ENCODE data around the gene CDH4.

CDH4 gene

DNA sequence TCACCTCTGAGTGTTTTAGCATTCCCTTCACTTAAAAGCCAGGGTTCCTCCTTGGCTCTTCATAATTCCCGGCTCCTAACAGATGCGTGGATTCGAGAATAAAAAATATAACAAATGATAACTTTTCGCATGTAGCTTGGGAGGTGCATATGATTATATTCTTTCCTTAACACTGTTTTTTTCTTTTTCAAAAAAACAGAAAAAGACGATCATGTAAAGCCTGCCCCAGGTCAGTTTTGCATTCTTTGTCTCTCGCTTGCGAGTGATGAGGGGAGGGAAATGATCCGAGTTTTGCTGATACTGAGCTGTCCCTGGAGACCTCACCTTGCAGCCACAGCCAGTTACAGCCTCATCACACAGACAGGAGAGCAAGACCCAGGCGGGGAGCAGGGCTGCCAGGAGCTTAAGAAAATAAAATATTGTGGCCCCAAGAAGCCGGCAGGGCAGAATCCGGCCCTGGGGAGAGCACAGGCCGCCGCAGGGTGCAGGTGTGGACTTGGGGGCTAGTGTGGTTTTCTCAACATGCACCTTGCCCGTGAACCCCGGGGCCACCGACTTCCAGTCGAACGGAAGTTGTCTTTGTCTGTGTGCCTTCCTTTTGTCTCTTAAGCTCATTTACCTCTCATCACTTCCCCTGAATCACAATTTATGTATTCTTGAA lies 511.8 kb downstream of the CDH4 start:
- no peak for DNase-seq

GRCh38 chr20:61764471-61765025 lies 512.5 kb downstream of the CDH4 start:
- no peak for DNase-seq

DNA sequence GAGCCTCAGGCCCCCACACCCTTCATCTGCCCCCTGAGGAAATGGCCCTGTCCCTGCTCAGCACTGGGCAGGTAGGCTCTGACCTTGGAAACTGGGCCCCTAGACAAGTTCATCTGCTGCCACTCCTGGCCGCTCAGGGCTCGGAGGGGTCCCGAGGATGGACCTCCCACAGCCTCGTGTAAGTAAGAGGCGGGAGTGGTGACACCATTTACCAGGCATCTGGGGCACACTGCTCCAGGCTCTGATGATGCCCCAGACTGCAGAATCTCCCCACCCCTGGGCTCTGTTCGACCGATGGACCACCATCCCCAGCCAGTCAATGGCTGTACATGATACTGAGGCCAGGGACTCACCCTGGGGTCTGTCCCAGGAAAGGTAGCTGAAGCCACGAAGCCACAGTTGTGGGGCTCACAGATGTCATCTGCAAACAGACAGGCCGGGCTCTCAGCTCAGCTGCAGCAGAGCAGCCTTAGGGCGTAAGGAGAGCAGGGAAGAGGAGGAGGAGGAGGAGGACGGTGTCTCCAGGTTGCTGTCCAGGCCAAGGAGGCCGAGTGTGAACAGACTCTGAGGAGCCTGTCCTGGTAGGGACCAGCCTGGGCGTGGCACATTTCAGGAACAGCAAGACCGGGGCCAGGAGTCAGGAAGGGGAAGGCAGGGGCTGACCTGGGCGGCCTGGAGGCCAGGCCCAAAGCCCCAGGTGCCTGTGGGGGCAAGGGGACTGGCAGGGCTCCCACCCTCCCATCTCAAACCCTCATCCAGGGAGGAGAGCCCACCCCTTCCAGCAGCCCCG lies 513.2 kb downstream of the CDH4 start:
- no peak for DNase-seq

- no peak for DNase-seq
Observed at GRCh38 chr20:61765871-61766654, 514.0 kb downstream of the CDH4 start.

DNA sequence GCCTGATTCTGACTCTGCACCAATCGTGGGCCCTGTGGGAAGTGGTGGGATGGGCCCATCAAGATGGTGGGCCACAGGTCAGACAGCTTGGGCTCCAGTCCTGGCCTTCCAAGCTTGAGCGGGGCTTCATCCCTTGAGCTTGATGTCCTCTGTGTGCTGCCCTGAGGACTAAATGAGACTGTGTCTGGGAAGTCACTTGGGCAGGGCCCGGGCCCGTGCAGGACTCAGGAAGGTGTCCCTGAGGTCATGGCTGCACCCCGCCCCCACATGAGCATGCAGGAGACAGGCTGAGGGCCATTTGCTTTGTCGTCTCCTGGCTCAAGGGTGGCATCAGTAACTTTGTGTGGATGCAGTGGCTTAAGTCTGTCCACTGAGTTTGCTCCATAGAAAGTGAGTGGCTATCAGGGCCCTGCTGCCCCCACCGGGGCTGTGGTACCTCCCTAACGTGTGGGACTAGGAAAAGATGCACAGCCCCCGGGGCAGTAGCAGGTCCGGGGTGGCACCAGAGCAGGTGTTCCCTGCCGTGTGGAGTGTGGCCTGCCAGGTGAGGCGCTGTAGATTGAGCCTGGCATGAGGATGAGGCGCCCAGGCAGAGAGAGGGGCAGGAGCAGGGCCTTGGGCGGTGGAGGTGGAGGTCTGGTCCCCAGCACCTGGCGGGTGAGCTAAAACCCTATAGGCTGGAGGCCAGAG lies 515.0 kb downstream of the CDH4 start:
- no peak for DNase-seq

- no peak for DNase-seq
Observed at GRCh38 chr20:61767761-61768494, 515.9 kb downstream of the CDH4 start.

DNA sequence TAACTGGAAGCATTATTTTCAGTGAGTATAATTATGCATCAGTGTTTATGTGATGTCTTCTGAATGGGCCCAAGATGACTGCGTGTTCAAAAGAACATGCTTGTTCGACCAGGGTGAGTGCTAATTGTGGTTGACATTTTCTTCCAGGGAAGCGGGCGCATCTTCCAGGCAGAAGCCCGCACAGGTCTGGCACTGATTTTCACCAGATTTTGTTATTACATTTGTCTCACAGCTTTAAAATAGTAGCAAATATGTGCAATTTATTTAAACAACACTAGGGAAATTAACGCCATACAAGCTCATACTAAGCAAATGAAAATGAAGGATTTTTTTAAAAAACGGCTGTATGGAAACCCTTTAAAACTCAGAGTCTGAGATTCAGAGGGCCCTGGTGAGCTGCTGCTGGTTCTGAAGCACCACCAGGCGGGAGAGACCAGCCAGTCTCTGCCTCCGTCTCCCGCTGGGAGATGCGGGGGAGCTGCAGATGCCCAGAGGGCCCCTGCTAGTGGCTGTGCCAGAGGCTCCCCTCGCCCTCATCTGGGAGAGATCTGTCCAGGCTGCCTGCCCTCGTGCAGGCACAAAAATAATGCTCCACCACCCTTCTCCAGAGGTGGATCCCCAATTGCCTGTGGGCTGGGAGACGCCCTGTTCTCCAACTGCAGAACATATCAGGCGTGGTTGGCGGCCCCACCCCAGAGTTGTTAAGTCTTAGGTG lies 516.7 kb downstream of the CDH4 start:
- DNase-seq = no peak

DNA sequence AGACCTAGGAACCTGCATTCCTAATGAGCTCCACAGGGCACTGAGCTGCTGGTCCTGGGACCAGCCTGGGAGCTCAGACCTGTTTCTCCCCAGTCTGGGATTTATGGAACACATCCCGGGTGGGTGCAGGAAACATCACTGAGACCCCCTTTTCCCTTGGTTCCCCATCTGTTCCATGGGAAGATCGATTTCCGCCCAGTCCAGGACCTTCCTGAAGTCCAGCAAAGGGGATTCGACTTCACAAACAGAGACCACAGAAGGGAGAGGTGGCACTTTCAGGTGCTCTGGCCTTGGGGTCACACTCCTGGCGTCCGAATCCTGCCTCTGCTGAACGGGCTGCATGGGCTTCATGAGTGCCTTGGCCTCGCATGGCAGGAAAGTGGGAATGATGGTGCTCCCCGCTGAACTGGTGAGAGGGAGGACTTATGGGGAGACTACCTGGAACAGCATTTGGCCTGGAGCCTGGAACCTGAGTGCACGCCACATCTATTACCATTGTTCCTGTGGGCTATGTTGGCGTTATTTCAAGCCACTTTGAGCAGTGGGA lies 517.3 kb downstream of the CDH4 start:
- no peak for DNase-seq

- no peak for DNase-seq
Observed at GRCh38 chr20:61770113-61770585, 518.1 kb downstream of the CDH4 start.

GRCh38 chr20:61771805-61772350 lies 519.8 kb downstream of the CDH4 start:
- DNase-seq = no peak

DNA sequence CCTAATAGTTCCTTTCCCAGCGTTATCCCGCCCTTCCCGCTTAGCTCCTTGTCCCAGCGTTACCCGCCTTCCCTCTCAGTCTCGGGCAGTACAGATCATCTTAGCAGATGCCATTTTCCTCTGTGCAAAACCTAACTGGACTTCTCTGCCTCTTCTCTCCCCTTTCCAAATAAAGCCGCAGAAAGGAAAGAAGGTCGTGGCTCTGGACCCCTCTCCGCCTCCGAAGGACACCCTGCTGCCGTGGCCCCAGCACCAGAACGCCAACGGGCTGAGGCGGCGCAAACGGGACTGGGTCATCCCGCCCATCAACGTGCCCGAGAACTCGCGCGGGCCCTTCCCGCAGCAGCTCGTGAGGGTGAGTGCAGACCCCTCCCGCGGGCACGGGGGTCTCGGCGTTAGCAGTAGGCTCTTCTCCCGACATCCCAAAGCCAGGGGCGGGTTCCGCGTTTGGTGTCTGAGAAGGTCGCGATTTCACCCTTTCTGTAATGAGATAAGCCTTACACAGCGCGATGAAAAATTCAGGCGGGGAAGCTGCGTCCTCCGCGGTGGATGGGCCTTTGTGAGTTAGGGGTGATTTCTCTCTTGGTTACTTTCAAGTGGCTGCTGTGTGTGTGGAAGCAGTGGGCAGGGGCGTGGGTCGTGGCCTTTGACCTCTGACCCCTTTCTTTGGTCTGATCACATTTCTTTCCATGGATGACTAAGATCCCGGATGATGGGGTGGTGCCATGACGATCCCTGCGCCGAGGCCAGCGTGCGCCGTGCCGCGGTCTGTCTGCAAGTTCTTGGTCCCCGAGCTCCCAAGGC lies 521.0 kb downstream of the CDH4 start:
- DNase-seq = no peak

- DNase-seq = no peak
Observed at GRCh38 chr20:61773926-61774587, 522.0 kb downstream of the CDH4 start.

- DNase-seq = no peak
Observed at GRCh38 chr20:61775423-61775822, 523.4 kb downstream of the CDH4 start.

DNA sequence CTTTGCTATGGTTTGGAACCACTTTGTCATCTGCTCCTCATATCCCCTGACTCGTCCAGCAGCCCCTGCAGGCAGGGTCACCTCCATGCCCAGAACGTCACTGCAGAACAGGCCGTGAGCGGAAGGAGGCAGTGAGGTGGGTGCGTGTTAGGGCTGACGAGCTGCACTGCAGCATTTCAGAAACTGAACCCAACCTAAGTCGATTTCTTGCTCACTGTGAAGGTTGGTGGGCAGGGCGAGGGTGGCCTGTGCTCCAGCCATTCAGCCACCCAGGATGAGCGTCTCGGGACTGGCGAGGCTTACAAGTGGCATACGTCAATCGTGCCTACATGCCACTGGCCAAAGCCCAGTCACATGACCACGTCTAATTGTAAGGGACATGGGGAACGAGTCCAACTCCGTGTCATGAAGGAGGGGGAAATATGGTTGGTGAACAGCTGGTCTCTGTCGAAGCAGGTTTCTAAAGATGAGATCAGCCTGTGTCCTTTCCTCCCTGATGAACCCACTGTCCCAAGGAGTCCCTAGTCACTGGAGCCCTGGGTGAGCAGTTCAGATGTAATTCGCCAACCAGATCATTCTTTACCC lies 524.5 kb downstream of the CDH4 start:
- DNase-seq = peak; percentile 16

- DNase-seq = no peak
Observed at GRCh38 chr20:61777773-61778494, 525.9 kb downstream of the CDH4 start.

DNA sequence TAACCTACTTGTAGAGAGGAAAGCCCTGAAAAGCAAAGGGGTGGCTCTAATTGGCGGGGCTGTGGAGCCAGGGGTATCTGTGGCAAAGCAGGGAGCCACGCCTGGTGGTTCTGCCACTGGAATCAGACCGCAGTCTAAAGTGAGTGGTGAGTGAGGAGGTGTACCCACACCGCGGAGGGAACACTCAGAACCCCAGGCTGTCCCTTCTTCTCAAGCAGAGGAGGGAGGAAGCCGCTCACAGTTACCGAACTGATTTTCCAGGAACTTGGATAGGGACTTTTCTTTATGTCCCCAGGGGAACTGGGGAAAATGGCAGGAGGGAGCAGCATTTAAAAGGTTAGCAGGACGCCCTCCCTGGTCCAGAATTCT lies 526.4 kb downstream of the CDH4 start:
- DNase-seq = no peak

DNA sequence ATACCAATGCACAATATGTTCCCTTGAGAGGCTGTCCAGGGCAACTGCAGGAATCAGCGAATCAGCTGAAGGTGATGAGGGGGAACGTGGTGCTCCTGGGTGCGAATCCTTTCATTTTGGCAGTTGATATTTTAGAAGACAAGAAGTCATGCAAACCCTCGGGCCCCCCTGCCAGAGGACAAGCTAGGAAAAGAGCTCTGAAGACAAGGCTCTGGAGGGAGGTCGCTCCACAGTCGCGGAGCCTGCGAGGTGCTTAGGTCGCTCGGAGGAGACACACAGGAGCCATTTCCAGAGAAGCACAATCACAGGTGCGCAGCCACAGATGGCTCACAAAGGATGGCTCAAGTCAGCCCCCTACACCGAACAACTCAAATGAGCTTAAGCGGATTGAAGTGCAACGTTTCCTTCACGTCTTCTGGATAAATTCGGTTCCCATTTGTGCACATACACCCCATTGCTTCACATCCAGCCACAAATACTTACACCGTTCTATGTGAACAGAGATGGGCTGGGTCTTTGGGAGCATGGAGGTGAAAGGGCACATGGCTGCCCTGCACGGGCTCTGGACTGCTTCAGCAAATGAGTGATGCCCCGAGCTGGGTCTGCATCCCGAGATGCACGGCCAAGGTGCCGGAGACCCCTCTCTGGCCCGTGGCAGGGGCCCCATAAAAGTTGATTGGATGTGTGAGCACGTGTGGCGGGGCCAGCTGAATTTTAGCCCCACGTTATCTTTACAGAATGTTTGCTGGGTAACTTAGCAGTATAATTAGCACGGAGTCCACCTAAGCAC lies 527.3 kb downstream of the CDH4 start:
- no peak for DNase-seq

All from NCI-H774 (cell line).